HG03139 (cell line): Measurements from ENCODE around the gene PLEKHA6.

ENCODE experiments used
- ATAC-seq: cut with Tn5 transposase; IDR thresholded peaks from one replicate; pipeline ENCODE4 v1.9.1; 2021; ENCODE audit not compliant: unreplicated experiment

Gene PLEKHA6

DNA sequence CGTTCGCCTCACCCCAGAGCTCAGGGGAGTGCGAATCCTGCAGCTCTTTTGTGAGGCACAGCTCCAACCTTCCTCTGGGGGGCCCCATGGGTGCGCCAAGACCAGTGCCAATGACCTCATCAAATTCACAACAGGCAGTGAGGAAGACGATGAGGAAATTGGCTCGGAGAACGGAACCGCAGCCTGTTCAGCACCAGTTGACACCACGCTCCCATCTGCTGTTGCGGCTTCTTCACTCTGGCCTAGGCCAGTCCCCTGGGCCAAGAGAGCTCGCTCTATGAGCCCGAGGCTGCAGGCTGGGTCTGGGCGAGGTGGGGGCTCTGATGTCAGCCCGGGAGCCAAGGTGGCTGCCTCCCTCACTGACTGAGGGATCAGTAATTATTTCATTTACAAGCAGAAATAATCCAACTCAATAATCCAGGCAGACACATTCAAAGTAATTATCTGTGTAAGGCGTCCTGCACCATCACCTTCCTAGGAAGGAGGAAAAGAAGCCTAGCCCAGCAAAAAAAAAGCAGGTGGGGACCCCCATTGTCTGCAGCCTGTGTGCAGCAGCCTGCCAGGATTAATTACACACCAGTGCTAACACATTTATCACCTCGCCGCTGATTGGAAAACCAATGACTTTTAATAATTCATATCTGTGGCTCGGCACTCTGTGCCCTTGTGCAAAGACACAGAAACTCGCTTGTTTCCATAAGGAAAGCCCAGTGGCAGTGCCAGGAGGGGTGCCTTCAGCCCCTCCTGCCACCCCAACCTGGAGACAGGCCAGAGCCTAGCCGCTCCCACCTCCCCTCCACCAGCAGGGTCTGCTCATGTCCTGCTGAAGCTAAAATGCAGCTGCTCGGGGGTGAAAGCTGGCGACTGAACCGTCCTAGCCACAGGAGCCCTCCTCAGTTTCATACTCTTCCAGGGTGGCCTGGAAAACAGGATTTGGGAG is 1.9 kb downstream of the PLEKHA6 start:
- ATAC-seq = no peak

GRCh38 chr1:204356997-204357396 is 2.7 kb downstream of the PLEKHA6 start:
- ATAC-seq = no peak

- no peak for ATAC-seq
These were observed 3.8 kb downstream of the PLEKHA6 start for GRCh38 chr1:204355913-204356312.

- no peak for ATAC-seq
These were observed 5.2 kb downstream of the PLEKHA6 start for GRCh38 chr1:204354579-204354978.

- no peak for ATAC-seq
These were observed 6.4 kb downstream of the PLEKHA6 start for GRCh38 chr1:204353213-204353910.

DNA sequence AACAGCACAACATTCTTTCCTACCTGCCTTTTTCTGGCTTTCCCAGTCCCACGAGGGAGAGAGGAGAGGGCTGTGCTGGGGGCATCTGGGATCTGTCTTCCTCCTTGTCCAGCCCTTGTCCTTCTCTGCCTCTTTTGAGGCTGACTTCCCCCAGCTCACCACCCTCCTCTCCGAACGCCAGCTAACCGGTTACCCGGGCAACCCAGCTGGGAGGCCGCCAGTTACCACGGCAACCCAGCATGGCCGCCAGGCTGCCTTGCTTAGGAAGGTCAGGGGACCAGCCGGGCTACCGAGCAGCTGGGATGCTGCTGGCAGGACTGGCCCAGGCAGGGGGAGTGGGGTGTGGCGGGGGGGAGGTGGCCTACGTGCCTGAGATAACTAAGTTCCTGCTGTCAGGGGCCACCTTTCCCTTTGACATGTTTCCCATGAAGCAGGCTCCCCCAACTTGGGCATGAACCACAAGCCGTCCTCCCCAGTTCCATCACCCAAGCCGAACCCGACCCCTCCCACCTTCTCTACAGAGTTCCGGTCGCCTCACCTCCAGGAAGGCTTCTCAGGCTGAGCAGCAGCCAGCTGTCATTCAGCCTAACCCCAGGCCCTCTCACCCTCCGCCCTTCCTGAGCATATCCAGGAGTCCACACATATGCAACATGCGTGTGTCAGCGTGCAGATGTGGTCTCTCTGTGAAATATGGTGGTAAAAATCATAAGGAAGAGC is 8.7 kb downstream of the PLEKHA6 start:
- no peak for ATAC-seq

GRCh38 chr1:204350312-204350711 is 9.4 kb downstream of the PLEKHA6 start:
- no peak for ATAC-seq

- no peak for ATAC-seq
These were observed 10.1 kb downstream of the PLEKHA6 start for GRCh38 chr1:204349602-204350001.

DNA sequence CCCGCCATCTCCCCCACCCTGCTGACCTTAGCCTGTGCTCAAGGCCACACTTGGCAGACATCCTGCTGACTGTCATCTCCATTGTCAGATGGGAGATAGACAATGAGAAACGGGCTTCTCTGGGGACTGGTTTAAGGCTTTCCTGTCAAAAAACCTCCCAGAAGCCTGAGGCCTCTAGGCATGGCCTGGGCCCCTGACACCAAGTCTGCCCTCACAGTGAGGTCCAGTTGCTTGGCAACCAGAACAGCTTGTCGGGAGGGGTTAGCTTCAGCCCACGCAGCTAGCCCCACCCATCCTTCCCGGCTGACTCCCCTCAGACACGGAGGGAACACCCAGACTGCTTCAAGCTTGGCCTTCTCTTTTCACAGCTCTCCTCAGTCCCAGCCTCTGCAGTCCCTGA is 11.0 kb downstream of the PLEKHA6 start:
- ATAC-seq = no peak

- ATAC-seq = no peak
These were observed 11.5 kb downstream of the PLEKHA6 start for GRCh38 chr1:204348242-204348641.

GRCh38 chr1:204345941-204346645 is 13.6 kb downstream of the PLEKHA6 start:
- no peak for ATAC-seq

- no peak for ATAC-seq
These were observed 14.3 kb downstream of the PLEKHA6 start for GRCh38 chr1:204345438-204345841.

DNA sequence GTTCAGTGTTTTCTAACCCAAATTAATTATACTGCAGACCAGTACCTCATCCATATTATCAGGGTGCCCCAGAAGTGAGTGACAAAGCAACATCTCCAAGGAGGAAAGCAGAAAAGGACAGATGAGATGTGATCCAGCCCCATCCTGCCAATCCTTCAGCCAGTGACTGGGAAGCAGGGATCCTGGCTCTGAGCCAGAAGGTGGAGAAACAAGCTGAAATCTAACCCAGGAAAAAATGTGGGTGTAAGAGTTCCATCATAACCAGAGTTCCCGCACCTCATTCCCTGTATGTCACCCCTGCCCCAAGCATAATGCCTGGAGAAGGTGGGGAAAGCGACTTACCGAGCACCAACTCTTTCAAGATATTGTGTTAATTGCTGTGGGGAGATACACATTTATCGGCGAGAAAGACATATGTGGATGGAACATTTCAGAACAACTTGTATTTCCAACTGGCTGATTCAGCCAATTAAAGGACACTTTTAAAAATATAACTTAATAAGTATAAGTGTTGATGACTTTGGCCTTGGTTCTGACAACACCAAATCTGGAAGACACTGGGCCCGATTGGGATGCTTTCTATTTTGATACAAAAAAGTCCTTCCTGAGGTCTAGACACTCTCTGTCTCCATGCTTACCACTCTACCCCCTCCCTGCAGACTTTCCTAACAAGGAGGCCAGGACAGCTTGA is 14.9 kb downstream of the PLEKHA6 start:
- ATAC-seq = no peak

DNA sequence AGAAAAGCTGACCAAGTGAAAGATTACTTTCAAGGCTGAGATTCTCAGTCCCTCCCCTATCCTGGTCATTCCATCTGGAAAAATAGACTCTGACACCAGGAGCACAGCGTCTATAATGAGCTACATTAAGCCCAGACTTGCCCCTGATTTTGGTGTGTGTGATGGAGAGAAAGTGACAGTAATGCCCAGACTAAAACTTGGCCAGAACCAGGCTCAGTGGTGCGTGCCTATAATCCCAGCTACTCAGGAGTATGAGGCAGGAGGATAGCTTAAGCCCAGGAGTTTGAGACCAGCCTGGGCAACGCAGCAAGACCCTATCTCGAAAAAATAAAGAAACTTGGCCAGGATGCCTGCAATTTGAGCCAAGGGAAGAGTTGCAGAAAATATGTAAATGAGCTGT is 15.9 kb downstream of the PLEKHA6 start:
- no peak for ATAC-seq

DNA sequence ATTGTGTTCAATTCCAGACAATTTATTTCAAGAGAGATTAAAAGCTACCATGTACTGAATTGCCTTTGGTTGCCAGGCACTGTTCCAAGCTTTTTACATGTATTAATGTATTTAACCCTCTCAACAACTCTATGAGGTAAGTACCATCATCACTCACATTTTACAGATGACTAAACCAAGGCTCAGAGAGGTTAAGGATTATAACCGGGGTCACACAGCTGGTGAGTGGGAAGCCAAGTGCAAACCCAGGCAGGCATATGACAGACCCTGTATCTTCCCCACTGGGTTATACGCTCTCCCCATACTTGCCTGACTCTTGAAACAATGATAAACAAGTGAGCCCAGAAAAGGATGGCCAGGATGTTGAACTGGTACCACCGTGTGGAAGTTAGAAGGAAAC is 16.5 kb downstream of the PLEKHA6 start:
- no peak for ATAC-seq

- ATAC-seq = no peak
These were observed 17.4 kb downstream of the PLEKHA6 start for GRCh38 chr1:204342310-204342709.

DNA sequence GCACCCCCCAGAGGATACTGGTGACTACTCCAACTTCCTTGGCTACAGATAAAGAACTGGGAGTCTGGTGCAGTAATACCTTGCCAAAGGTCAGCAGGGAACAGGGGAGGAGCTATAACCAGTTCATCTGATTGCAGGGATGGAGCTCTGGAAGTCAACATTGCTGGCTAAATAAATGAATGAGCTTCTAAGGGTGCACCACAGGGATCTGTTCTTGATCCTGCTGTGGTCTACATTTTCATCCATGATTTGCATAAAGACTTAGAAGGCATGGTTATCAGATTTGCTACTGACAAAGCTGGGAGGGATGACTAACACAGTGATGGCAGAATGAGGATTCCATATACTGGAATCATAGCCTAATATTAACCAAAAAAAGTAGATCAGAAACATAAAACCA is 18.3 kb downstream of the PLEKHA6 start:
- ATAC-seq = no peak

DNA sequence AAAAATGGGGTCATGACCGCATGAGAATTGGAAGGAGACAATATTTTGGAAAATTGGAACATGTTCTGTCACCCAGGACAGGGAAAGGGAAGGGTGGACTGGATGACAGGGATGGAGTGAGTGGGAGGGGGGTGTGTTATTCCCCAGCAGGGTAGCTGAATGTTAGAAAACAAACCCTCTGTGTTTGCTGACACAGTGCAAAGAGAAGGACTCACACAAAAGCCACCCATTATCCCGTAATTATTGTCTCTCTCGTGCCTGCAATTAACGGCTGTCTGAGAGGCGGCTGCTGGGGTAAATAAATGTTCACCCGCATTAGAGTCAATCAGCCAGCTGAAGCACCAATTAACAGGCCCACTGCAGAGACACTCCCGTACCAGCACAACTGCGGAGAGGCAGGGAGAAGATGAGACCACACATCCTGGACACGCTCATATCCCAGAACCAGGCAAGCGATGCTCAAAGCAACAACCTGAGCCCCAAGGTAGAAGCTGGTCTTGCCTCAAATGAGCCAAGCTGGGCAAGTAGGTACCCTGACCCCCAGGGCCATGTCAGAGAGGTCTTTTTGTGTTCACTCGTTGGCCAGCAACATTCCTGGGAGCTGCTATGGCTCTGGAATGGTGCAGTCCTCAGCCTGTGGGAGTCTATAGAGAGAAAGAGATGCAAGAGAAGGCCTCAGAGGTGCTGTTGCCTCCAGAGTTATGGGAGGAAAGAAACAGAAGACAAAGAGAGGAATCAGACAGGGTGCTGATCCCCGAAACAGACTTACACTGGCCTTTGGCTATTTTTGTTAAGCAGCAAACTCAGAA is 19.4 kb downstream of the PLEKHA6 start:
- ATAC-seq = no peak

DNA sequence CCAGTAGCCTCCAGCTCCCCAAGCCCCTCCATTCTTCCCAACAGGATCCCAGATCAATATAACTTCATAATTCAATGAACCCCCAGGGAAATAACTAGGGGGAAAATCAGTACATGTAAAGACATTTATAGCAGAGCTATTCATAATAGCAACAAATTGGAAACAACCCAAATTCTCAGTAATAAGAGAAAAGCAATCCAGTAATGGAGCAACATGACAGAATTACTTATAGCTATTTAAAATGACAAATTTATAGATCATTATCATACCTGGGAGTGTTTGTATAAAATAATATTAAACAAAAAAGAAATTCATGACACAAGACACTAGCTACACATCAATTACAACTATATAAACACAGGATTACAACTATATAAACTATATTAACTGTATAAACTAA is 20.2 kb downstream of the PLEKHA6 start:
- ATAC-seq = no peak

- ATAC-seq = no peak
These were observed 20.7 kb downstream of the PLEKHA6 start for GRCh38 chr1:204338997-204339396.
